SIG-M5 (cell line): Measurements from ENCODE around the gene FHL3.
"Not testable (repeated sequence)": the region's sequence is repeated elsewhere in the genome, so short reads cannot be mapped to it uniquely, and the experiment has no call there.

Experiments used
- DNase-seq: peaks from one replicate; lab custom pipeline; 2025; lab: John Stamatoyannopoulos, UW

FHL3 gene

GRCh38 chr1:38034871-38035270, 29.6 kb upstream of the FHL3 start:
- no peak for DNase-seq

- DNase-seq = not testable (repeated sequence)
These were observed 27.7 kb upstream of the FHL3 start for GRCh38 chr1:38032992-38033391.

GRCh38 chr1:38031513-38031866, 26.2 kb upstream of the FHL3 start:
- no peak for DNase-seq

GRCh38 chr1:38030596-38031512, 25.5 kb upstream of the FHL3 start:
- no peak for DNase-seq

- DNase-seq = no peak
These were observed 24.6 kb upstream of the FHL3 start for GRCh38 chr1:38029685-38030511.

- no peak for DNase-seq
These were observed 23.9 kb upstream of the FHL3 start for GRCh38 chr1:38029081-38029681.

GRCh38 chr1:38028671-38029070, 23.4 kb upstream of the FHL3 start:
- no peak for DNase-seq

- no peak for DNase-seq
These were observed 22.8 kb upstream of the FHL3 start for GRCh38 chr1:38028105-38028591.

- DNase-seq = no peak
These were observed 22.1 kb upstream of the FHL3 start for GRCh38 chr1:38027201-38028104.

- no peak for DNase-seq
These were observed 21.4 kb upstream of the FHL3 start for GRCh38 chr1:38026592-38027200.

- no peak for DNase-seq
These were observed 20.4 kb upstream of the FHL3 start for GRCh38 chr1:38025664-38026063.

GRCh38 chr1:38025233-38025632, 19.9 kb upstream of the FHL3 start:
- DNase-seq = no peak

GRCh38 chr1:38022810-38023209, 17.5 kb upstream of the FHL3 start:
- no peak for DNase-seq

GRCh38 chr1:38021969-38022368, 16.7 kb upstream of the FHL3 start:
- DNase-seq = no peak

- no peak for DNase-seq
These were observed 15.1 kb upstream of the FHL3 start for GRCh38 chr1:38020396-38020795.

- no peak for DNase-seq
These were observed 13.6 kb upstream of the FHL3 start for GRCh38 chr1:38018864-38019343.

- DNase-seq = no peak
These were observed 10.8 kb upstream of the FHL3 start for GRCh38 chr1:38015978-38016725.

- DNase-seq = no peak
These were observed 9.6 kb upstream of the FHL3 start for GRCh38 chr1:38014724-38015424.

- DNase-seq = no peak
These were observed 8.9 kb upstream of the FHL3 start for GRCh38 chr1:38014171-38014570.

GRCh38 chr1:38013227-38013622, 7.9 kb upstream of the FHL3 start:
- DNase-seq = no peak
